ENCODE measurements around the gene ENTPD1. TPM values are rescaled to one million over a fixed set of nuclear protein-coding genes. Genes with fewer than 3 reads are reported as not detected.

The ENTPD1 gene
- polyA plus RNA-seq, 2 of the 4 experiments (the other 2 are of a cell fraction): 0.08 to 0.14 TPM

- FAIRE-seq: no peak
- Histone ChIP-seq H3K27ac (no peak overlapping the region), H3K4me1 (no peaks in the 10 kb centered on the region), H3K4me2 (no peak overlapping the region), H3K4me3 (no peak overlapping the region), H3K9me3 (no peaks in the 10 kb centered on the region)
- no peak for TF ChIP-seq HOXB5 (CRISPR knock-in tag; IDR thresholded peaks at IDR 0.05)
- TF ChIP-seq RFX5 (IDR thresholded peaks at IDR 0.05): no peak
- no peak for TF ChIP-seq NPAS2 (CRISPR knock-in tag; IDR thresholded peaks at IDR 0.05; ENCODE audit: borderline replicate concordance)
- no peak for TF ChIP-seq ZNF302 (CRISPR knock-in tag; IDR thresholded peaks at IDR 0.05)
- TF ChIP-seq HOXA7 (CRISPR knock-in tag; IDR thresholded peaks at IDR 0.05): no peak
- TF ChIP-seq ESRRA (IDR thresholded peaks at IDR 0.05; ENCODE audit: borderline replicate concordance, low read length): no peak
- no peak for TF ChIP-seq KDM1A (IDR thresholded peaks at IDR 0.05; ENCODE audit: low read depth)
- no peak for TF ChIP-seq ZC3H11A (IDR thresholded peaks at IDR 0.05)
- no peak for TF ChIP-seq EHMT2 (IDR thresholded peaks at IDR 0.05; ENCODE audit: low read depth)
- no peak for TF ChIP-seq JUNB (IDR thresholded peaks at IDR 0.05)
- TF ChIP-seq KDM5A (IDR thresholded peaks at IDR 0.05): no peak
- no peak for TF ChIP-seq SREBF2 (IDR thresholded peaks at IDR 0.05)
- no peak for TF ChIP-seq MAZ (IDR thresholded peaks at IDR 0.05; ENCODE audit: borderline replicate concordance, low read depth, low read length)
- TF ChIP-seq MAX (IDR thresholded peaks at IDR 0.05): no peak
- no peak for TF ChIP-seq FOXS1 (CRISPR knock-in tag; IDR thresholded peaks at IDR 0.05)
- TF ChIP-seq BHLHE40 (IDR thresholded peaks at IDR 0.05; ENCODE audit: low read depth, low read length): no peak
- TF ChIP-seq CHD2 (IDR thresholded peaks at IDR 0.05; ENCODE audit: low read length, partially characterized antibody): no peak
- TF ChIP-seq CEBPB (IDR thresholded peaks at IDR 0.05): no peak
- TF ChIP-seq MAFK (IDR thresholded peaks at IDR 0.05; ENCODE audit: partially characterized antibody): no peak
- TF ChIP-seq CHD4 (IDR thresholded peaks at IDR 0.05; ENCODE audit: borderline replicate concordance): no peak
- ChIA-PET CTCF (interaction anchor here (1.0 kb wide), 1 partner anchor 72 kb away, joined by 4 read pairs; no protein-coding TSS in a partner anchor), POLR2A (no interaction called here)
- WGBS (ENCODE audit: missing lambda C conversion rate): 34% methylated on average over 7 of the region's 7 CpGs
- no peak for DNase-seq (ENCODE audit: low read depth in 1 of 2, low spot score in 1 of 2)
- no peak; a peak in 1 of 6 replicates for ATAC-seq
Measured at GRCh38 chr10:95814011-95814727, 58.2 kb downstream of the ENTPD1 start.

GRCh38 chr10:95815133-95815532 lies 59.2 kb downstream of the ENTPD1 start:
- 22% methylated on average over 2 of the region's 2 CpGs for WGBS (ENCODE audit: missing lambda C conversion rate)
- Histone ChIP-seq H3K4me3 (no peak overlapping the region), H3K4me2 (no peak overlapping the region), H3K27ac (no peak overlapping the region), H3K4me1 (no peaks in the 10 kb centered on the region), H3K9me3 (no peaks in the 10 kb centered on the region)
- no peak for FAIRE-seq
- POLR2A ChIA-PET: no interaction called here
- no peak for DNase-seq (ENCODE audit: low read depth in 1 of 2, low spot score in 1 of 2)
- CTCF ChIA-PET: interaction anchor here (1.0 to 1.4 kb wide), 2 partner anchors 8 to 73 kb away, joined by 3 to 4 read pairs; no protein-coding TSS in a partner anchor
- no peak for ATAC-seq
- TF ChIP-seq HEYL (CRISPR knock-in tag; IDR thresholded peaks at IDR 0.05) (no peak), FOSL2 (IDR thresholded peaks at IDR 0.05) (no peak), FOSL2 (CRISPR knock-in tag; IDR thresholded peaks at IDR 0.05) (no peak), RFX5 (IDR thresholded peaks at IDR 0.05) (no peak), MAFK (IDR thresholded peaks at IDR 0.05; ENCODE audit: partially characterized antibody) (no peak), JUNB (IDR thresholded peaks at IDR 0.05) (no peak), EP300 (IDR thresholded peaks at IDR 0.05) (no peak), CBX8 (IDR thresholded peaks at IDR 0.05) (no peak), POLR2A (IDR thresholded peaks at IDR 0.05; ENCODE audit: low read length) (no peak), PHF8 (IDR thresholded peaks at IDR 0.05; ENCODE audit: borderline replicate concordance, low read depth) (no peak), POLR2AphosphoS2 (conservative IDR thresholded peaks at IDR 0.05; ENCODE audit: low read length) (no peak), BCL3 (IDR thresholded peaks at IDR 0.05) (no peak), BHLHE40 (IDR thresholded peaks at IDR 0.05; ENCODE audit: low read depth, low read length) (no peak), RNF2 (IDR thresholded peaks at IDR 0.05; ENCODE audit: borderline replicate concordance, low read depth) (no peak), KDM1A (IDR thresholded peaks at IDR 0.05; ENCODE audit: low read depth) (no peak), EHMT2 (IDR thresholded peaks at IDR 0.05; ENCODE audit: low read depth) (no peak)
